ENCODE measurements around the gene CDK5RAP2.
"Not testable (repeated sequence)": the region's sequence is repeated elsewhere in the genome, so short reads cannot be mapped to it uniquely, and the experiment has no call there.

Gene CDK5RAP2

GRCh38 chr9:120521101-120521500 is 58.9 kb downstream of the CDK5RAP2 start:
- no peak for TF ChIP-seq CTCF (IDR thresholded peaks at IDR 0.05; ENCODE audit: insufficient read depth, low read depth, low read length, missing control alignments)
- DNase-seq (ENCODE audit: low read depth), result no peak
- no peak overlapping the region for H3K4me3 ChIP-seq (ENCODE audit: low read depth, low read length)

- H3K4me3 ChIP-seq (ENCODE audit: low read depth, low read length); DNase-seq (ENCODE audit: low read depth): not testable (repeated sequence)
These were observed 64.0 kb downstream of the CDK5RAP2 start for GRCh38 chr9:120515996-120516395.

- not testable (repeated sequence) for DNase-seq (ENCODE audit: low read depth); H3K4me3 ChIP-seq (ENCODE audit: low read depth, low read length)
These were observed 64.5 kb downstream of the CDK5RAP2 start for GRCh38 chr9:120515481-120515880.

- DNase-seq (ENCODE audit: low read depth), result no peak
- no peak for TF ChIP-seq CTCF (IDR thresholded peaks at IDR 0.05; ENCODE audit: insufficient read depth, low read depth, low read length, missing control alignments)
- H3K4me3 ChIP-seq (ENCODE audit: low read depth, low read length), result no peak overlapping the region
These were observed 65.6 kb downstream of the CDK5RAP2 start for GRCh38 chr9:120514405-120514804.

GRCh38 chr9:120513825-120514396 is 66.1 kb downstream of the CDK5RAP2 start:
- no peak for DNase-seq (ENCODE audit: low read depth)
- no peak overlapping the region for H3K4me3 ChIP-seq (ENCODE audit: low read depth, low read length)
- no peak for TF ChIP-seq CTCF (IDR thresholded peaks at IDR 0.05; ENCODE audit: insufficient read depth, low read depth, low read length, missing control alignments)

- TF ChIP-seq CTCF (IDR thresholded peaks at IDR 0.05; ENCODE audit: insufficient read depth, low read depth, low read length, missing control alignments), result no peak
- H3K4me3 ChIP-seq (ENCODE audit: low read depth, low read length), result no peak overlapping the region
- DNase-seq (ENCODE audit: low read depth), result no peak
These were observed 69.2 kb downstream of the CDK5RAP2 start for GRCh38 chr9:120510816-120511215.

GRCh38 chr9:120507936-120508510 is 71.9 kb downstream of the CDK5RAP2 start:
- no peak overlapping the region for H3K4me3 ChIP-seq (ENCODE audit: low read depth, low read length)
- DNase-seq (ENCODE audit: low read depth), result no peak
- no peak for TF ChIP-seq CTCF (IDR thresholded peaks at IDR 0.05; ENCODE audit: insufficient read depth, low read depth, low read length, missing control alignments)

GRCh38 chr9:120505186-120505585 is 74.8 kb downstream of the CDK5RAP2 start:
- no peak for TF ChIP-seq CTCF (IDR thresholded peaks at IDR 0.05; ENCODE audit: insufficient read depth, low read depth, low read length, missing control alignments)
- no peak for DNase-seq (ENCODE audit: low read depth)
- H3K4me3 ChIP-seq (ENCODE audit: low read depth, low read length), result no peak overlapping the region
